Gastrocnemius medialis (tissue), 4 donors: Measurements from ENCODE around the gene PDF. TPM values are rescaled to one million over a fixed set of nuclear protein-coding genes. Genes with fewer than 3 reads are reported as not detected.

ENCODE experiments used
- ATAC-seq, 2 donors: fragments of 150-250 bp; one replicate each; pipeline ENCODE4 v1.9.1; 2016
- DNase-seq, 2 donors: peaks; one replicate each; pipeline ENCODE4 v3.0.0-alpha.2; 2019
- H3K27ac ChIP-seq, 4 donors: fragments of 200-600 bp; sonication (generic); 1 replicate in 1 of 4; 2 replicates in 3 of 4; pipeline ENCODE4 v1.5.1; 2016 to 2018; ENCODE audit warnings: mild to moderate bottlenecking in 2 of 4, moderate library complexity in 1 of 4
- H3K27me3 ChIP-seq, 3 donors: fragments of 200-600 bp; sonication (generic) in 2 of 3; 1 replicate in 1 of 3; 2 replicates in 2 of 3; pipeline versions ENCODE4 v1.5.1 to v1.6.0; 2016 to 2019; ENCODE audit warnings: mild to moderate bottlenecking in 1 of 3, moderate library complexity in 1 of 3
- H3K36me3 ChIP-seq, 2 donors: fragments of 200-600 bp; sonication (generic) in 1 of 2; one replicate each; pipeline ENCODE4 v1.5.1; 2017 to 2018
- H3K4me1 ChIP-seq, 2 donors: fragments of 200-600 bp; sonication (generic) in 1 of 2; one replicate each; pipeline ENCODE4 v1.5.1; 2016 to 2017; ENCODE audit warnings: mild to moderate bottlenecking in 2 of 2
- H3K4me3 ChIP-seq, 4 donors: fragments of 200-600 bp; sonication (generic) in 3 of 4; 1 replicate in 1 of 4; 2 replicates in 3 of 4; pipeline ENCODE4 v1.5.1; 2016 to 2019; ENCODE audit warnings: mild to moderate bottlenecking in 2 of 4
- H3K9me3 ChIP-seq, 3 donors: fragments of 200-600 bp; sonication (generic) in 2 of 3; 1 replicate in 1 of 3; 2 replicates in 2 of 3; pipeline ENCODE4 v1.5.1; 2016 to 2019
- POLR2A ChIP-seq, 2 donors: fragments of 450-650 bp; IDR thresholded peaks; one replicate each; pipeline ENCODE4 v1.6.1; 2017; ENCODE audit warnings: antibody characterized with exemption in 2 of 2, mild to moderate bottlenecking in 2 of 2, moderate library complexity in 2 of 2
- in situ Hi-C, 4 donors: fragments of 200-750 bp; cut with MboI; loops; one replicate each; pipeline versions ENCODE4 v1.15.0 to v1.8.0; 2017; ENCODE audit warnings: low sequenced_read_pairs in 4 of 4
- intact Hi-C: fragments of 100-400 bp; cut with DNase I; formaldehyde crosslinking; loops from one replicate; pipeline ENCODE4 v1.15.1; 2023; ENCODE audit warnings: low total_unique reads
- total RNA-seq, 4 donors: library from RNA; depleted of rRNA; stranded (reverse); fragments of >200 nt; gene quantifications; one replicate each; pipeline versions ENCODE4 v1.1.0 to v1.2.3, GENCODE V29; 2016
- TF ChIP-seq, protein P1 (sequence below), 5 experiments: fragments of 450-650 bp in 3 of 5; fragments of 200-600 bp in 2 of 5; sonication (generic) in 2 of 5; IDR thresholded peaks in 4 of 5; conservative IDR thresholded peaks in 1 of 5; 1 replicate in 4 of 5; 2 replicates in 1 of 5; pipeline ENCODE4 v1.5.1; 2016 to 2019; ENCODE audit warnings: antibody characterized with exemption in 5 of 5, mild to moderate bottlenecking in 3 of 5, moderate library complexity in 3 of 5

Gene PDF
- total RNA-seq, 4 donors from 2014 or later, result 11.0 to 23.1 (median 16.8) TPM

GRCh38 chr16:69319826-69320739, 10.3 kb downstream of the PDF start:
- DNase-seq, result no peak
- TF ChIP-seq, protein P1, sequence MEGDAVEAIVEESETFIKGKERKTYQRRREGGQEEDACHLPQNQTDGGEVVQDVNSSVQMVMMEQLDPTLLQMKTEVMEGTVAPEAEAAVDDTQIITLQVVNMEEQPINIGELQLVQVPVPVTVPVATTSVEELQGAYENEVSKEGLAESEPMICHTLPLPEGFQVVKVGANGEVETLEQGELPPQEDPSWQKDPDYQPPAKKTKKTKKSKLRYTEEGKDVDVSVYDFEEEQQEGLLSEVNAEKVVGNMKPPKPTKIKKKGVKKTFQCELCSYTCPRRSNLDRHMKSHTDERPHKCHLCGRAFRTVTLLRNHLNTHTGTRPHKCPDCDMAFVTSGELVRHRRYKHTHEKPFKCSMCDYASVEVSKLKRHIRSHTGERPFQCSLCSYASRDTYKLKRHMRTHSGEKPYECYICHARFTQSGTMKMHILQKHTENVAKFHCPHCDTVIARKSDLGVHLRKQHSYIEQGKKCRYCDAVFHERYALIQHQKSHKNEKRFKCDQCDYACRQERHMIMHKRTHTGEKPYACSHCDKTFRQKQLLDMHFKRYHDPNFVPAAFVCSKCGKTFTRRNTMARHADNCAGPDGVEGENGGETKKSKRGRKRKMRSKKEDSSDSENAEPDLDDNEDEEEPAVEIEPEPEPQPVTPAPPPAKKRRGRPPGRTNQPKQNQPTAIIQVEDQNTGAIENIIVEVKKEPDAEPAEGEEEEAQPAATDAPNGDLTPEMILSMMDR (IDR thresholded peaks at IDR 0.05 in 4 of 5, conservative IDR thresholded peaks at IDR 0.05 in 1 of 5), result no peak
- TF ChIP-seq POLR2A (IDR thresholded peaks at IDR 0.05), result no peak
- intact Hi-C loops (no loop called here), in situ Hi-C loops (no loop called here)
- peaks cover 15 to 16% of the 10 kb centered on the region in 2 donors for H3K4me1 ChIP-seq
- H3K36me3 ChIP-seq, result peaks cover 0 to 79% of the 10 kb centered on the region in 2 donors
- H3K9me3 ChIP-seq, result no peaks in the 10 kb centered on the region
- peak overlapping the region in 1 of 4 donors; percentile 82 for H3K27ac ChIP-seq
- H3K27me3 ChIP-seq, result no peaks in the 10 kb centered on the region
- no peak overlapping the region for H3K4me3 ChIP-seq
- no peak for ATAC-seq

DNA sequence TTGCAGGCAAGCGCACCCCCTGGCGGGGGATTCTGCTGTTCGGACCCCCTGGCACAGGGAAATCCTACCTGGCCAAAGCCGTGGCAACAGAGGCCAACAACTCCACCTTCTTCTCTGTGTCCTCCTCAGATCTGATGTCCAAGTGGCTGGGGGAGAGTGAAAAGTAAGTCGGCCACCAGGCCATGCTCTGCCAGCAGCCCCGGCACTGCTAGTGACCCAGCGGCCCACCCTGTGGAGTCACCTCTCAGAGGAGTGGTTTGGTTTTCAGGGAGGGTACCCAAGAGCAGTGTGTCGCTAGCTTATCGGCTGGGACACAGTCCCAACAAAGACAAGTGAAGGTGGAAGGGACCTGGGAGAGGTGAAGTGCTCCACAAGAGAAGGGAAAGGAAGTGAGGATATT, 11.0 kb downstream of the PDF start:
- in situ Hi-C loops, result no loop called here
- peaks cover 0 to 86% of the 10 kb centered on the region in 2 donors for H3K36me3 ChIP-seq

GRCh38 chr16:69318911-69319289, 11.5 kb downstream of the PDF start:
- H3K9me3 ChIP-seq, result no peaks in the 10 kb centered on the region
- peak overlapping the region in 1 of 4 donors; percentile 82 for H3K27ac ChIP-seq
- no peak for DNase-seq
- ATAC-seq, result no peak
- no peak for TF ChIP-seq POLR2A (IDR thresholded peaks at IDR 0.05)
- TF ChIP-seq, protein P1 (IDR thresholded peaks at IDR 0.05 in 4 of 5, conservative IDR thresholded peaks at IDR 0.05 in 1 of 5), result no peak
- no peaks in the 10 kb centered on the region for H3K27me3 ChIP-seq
- intact Hi-C loops (no loop called here), in situ Hi-C loops (no loop called here)
- no peak overlapping the region for H3K4me3 ChIP-seq
- H3K4me1 ChIP-seq, result peaks cover 7 to 8% of the 10 kb centered on the region in 2 donors
- H3K36me3 ChIP-seq, result peaks cover 0 to 84% of the 10 kb centered on the region in 2 donors

More for the DNA sequence above, 11.0 kb downstream of the PDF start:
- TF ChIP-seq, protein P1 (IDR thresholded peaks at IDR 0.05 in 4 of 5, conservative IDR thresholded peaks at IDR 0.05 in 1 of 5), result no peak
- TF ChIP-seq POLR2A (IDR thresholded peaks at IDR 0.05), result no peak
- H3K4me3 ChIP-seq, result no peak overlapping the region
- ATAC-seq, result no peak
- H3K4me1 ChIP-seq, result peaks cover 10 to 11% of the 10 kb centered on the region in 2 donors
- no peaks in the 10 kb centered on the region for H3K9me3 ChIP-seq
- H3K27me3 ChIP-seq, result no peaks in the 10 kb centered on the region
- H3K27ac ChIP-seq, result peak overlapping the region in 1 of 4 donors; percentile 82
- DNase-seq, result no peak
- intact Hi-C loops, result no loop called here

- TF ChIP-seq POLR2A (IDR thresholded peaks at IDR 0.05), result no peak
- TF ChIP-seq, protein P1 (IDR thresholded peaks at IDR 0.05 in 4 of 5, conservative IDR thresholded peaks at IDR 0.05 in 1 of 5), result no peak
- in situ Hi-C loops (no loop called here), intact Hi-C loops (no loop called here)
- no peaks in the 10 kb centered on the region for H3K9me3 ChIP-seq
- H3K27ac ChIP-seq, result peak overlapping the region; percentile 29 to 82 (median 54)
- H3K36me3 ChIP-seq, result peaks cover 0 to 81% of the 10 kb centered on the region in 2 donors
- peak in 1 of 2 donors; percentile 36 for ATAC-seq
- H3K4me1 ChIP-seq, result peaks cover 2 to 11% of the 10 kb centered on the region in 2 donors
- no peak overlapping the region for H3K4me3 ChIP-seq
- no peak for DNase-seq
- H3K27me3 ChIP-seq, result no peaks in the 10 kb centered on the region
These were observed 12.0 kb downstream of the PDF start for GRCh38 chr16:69318177-69318910.
